Measurements from ENCODE around the gene RAB6B. TPM values are rescaled to one million over a fixed set of nuclear protein-coding genes. Genes with fewer than 3 reads are reported as not detected.

The RAB6B gene
- total RNA-seq = 4.3 and 5.2 TPM in 2 replicates

DNA sequence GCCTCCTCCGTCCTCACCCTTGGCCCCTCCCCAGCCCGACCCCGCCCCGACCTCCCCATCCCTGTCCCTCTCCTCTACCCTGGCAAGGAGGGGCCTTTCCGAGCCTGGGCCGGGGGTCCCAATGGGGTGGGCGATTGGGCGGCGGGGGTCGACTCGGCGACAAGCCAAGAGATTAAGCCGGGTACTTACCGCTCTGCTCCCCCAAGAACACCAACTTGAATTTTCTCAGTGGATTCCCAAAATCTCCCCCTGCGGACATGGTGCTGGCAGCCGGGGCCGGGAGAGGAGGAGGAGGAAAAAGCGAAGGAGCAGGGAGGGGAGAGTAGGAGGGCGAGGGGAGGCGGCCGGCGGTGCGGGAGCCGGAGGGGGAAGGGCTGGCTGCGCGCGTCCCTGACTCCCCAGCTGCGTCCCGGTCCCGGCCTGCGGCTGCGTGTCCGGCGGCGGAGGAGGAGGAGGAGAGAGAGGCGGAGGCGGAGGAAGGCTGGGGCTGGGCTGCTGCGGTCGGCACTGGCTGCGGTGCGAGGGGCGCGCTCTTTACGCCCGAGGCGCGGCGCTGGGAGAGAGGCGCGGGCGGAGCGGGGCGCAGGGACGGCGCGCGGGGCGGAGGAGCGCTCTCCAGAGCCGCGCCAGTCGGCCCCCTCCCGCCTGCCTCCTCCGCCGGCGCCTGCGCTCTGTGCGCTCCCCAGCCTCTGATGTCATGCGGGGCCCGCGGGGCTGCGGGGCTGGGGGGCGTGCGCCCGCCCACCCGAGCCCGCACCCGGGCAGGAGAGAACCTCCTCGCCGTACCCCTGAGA, at the start of gene RAB6B:
Gene RAB6B (minus strand): TSS at position 675 of the 794 bp plus-strand sequence. CDS start 416 bp downstream, at position 259.
- DNase-seq (ENCODE audit: low read depth) = no peak

DNA sequence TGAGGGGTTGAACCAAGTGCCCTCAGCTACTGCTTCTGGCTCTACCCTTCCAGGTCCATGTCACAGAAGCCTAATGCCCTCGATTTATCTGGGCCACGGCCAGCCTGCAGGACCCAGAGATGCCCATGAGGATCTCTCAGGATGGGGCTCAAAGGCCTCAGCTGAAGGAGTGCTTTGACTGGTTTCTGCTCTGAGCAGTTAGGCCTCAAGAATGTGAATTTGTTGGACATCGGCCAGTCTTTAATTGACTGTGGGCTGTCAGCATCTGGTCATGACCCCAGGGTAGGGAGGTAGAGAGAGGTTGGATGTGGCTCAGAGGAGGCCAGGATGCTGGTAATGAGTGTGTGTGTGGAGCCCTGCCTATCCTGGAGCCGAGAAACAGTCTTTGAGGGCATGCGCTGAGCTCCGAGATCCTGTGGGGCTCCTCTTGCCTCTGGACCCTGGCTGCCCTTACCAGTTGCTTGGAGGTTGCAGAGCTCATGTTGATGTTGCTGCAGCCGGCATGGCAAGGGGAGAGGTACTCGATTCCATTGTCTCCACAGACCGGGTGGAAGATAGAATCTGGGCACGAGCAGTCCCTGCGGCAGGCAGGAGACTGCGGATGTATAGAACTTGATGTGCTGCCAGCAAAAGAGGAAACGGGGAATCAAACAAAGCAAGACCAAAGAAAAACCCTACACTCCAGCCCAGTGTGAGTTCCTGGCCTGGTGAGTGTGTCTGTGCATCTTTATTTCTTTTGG, 49.1 kb upstream of the RAB6B start:
- peak; percentile 91 for DNase-seq (ENCODE audit: low read depth)

DNA sequence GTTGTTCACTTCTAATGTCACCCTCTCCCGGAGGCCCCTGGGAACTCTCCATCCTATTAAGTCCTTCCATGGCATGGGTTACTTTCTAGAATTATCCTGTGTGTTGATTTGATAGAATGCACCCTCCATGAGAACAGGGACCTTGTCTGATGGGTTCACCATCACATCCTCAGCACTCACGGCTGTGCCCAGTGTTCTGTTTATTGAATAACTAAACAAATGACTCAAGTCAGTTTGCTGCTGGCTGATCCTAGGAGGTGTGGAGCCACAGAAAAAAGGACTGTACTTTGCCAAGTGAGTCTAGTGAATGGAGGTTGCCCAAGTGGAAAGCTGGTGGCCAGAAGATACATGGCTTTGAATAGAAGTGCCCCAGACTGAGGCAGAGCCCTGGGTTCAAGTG, 48.5 kb upstream of the RAB6B start:
- peak; percentile 86 for DNase-seq (ENCODE audit: low read depth)

DNA sequence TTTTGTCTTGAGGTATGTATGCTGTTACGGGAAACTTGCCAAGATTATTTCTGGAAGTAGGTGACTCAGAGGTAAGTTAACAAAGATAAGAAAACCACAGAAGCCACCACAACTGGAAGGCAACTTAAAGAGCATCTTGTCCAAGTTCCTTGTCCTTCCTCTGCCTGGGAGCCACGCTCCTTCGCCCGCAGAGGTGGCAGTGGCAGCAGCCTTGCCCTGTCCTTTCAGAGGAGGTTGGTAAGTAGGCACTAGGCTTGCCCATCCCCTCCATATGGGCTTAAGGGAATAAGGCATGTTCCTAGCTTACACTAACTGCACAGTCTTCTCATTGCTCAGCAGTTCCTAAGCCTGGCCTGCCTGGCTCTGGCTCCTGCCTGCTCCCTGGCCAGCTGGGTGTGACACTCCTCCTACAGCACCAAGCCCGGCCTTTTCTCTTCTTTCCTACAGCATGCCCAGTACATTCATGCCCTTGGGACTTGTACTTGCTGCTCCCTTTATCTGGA, 48.0 kb upstream of the RAB6B start:
- peak; percentile 92 for DNase-seq (ENCODE audit: low read depth)

DNA sequence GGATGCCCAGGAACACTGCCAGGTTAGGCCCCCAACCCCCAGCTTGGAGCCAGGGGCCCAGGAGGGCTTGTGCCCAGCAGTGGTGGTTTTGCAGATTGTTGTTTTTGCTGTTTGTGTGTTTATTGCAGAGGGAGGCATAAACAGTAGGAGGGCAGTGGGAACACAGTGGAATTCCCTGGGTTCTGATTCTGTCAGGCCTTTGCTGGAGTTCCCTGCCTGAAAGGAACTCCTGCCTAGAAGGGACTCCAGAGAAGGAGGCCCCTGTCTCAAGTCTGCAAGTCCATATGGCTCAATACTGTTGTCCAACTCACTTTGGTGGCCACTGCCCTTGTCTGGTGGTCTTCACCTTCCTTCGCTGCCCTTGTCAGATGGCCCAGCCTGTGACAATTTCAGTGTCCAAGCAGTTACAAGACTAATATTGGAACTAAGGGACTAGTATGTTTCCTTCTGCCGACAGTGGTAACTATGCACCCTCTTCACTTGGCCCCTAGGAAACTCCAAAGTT, 47.4 kb upstream of the RAB6B start:
- DNase-seq (ENCODE audit: low read depth) = no peak

DNA sequence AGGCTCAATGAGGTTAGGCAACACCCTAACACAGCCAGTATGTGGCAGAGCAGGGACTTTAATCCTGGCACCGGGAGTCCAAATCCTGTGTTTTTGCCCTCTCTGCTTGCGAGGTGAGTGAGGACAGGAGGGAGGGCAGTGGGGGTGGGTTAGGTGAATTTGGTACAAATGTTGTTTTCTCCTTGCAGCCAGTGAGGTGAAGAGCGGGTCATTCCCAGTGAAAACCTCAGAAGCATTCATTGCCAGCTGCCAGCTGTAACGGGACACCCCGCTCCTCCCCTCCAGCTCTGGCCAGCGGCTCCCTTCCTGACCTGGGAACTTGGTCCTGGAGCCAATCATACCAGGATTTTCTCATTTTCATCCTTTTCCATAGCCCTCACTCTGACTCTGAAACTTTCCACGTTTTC, 45.7 kb upstream of the RAB6B start:
- peak; percentile 75 for DNase-seq (ENCODE audit: low read depth)

DNA sequence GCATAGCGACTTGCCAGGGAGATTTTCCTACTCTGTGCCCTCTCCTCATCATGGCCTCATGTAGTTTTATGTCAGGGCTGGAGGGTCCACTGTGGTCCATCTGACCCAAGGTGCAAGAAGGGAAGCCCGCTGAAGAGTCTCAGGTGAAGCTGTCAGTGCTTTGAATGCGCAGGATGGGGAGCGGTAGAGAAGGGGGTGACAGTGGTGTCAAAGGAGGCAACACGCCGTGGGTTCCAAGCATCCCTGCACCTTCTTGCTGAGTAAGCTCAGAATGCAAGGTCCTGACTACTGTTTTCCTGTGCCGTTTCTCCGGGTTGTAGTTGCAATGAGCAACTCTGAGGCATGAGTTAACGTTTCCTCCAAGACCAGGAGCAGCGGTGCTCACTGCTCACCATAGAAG, 44.9 kb upstream of the RAB6B start:
- DNase-seq (ENCODE audit: low read depth) = no peak

DNA sequence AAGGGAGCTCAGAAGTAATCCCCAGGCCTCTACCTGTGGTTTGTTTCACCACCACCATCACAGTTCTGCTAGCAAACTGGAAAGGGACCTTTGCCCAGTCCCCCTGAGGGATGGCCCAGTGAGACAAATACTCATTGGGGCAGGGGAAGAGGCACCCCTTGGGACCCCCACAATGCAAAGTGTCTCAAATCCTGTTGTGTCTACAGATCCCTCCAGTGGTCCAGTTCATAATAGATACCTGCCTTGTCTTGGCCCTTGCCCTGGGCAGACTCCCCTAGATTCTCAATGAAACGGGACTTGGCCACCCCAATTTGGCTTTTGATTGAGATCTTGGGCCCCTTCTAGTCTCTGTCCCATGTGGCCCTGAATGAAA, 43.8 kb upstream of the RAB6B start:
- DNase-seq (ENCODE audit: low read depth) = no peak

DNA sequence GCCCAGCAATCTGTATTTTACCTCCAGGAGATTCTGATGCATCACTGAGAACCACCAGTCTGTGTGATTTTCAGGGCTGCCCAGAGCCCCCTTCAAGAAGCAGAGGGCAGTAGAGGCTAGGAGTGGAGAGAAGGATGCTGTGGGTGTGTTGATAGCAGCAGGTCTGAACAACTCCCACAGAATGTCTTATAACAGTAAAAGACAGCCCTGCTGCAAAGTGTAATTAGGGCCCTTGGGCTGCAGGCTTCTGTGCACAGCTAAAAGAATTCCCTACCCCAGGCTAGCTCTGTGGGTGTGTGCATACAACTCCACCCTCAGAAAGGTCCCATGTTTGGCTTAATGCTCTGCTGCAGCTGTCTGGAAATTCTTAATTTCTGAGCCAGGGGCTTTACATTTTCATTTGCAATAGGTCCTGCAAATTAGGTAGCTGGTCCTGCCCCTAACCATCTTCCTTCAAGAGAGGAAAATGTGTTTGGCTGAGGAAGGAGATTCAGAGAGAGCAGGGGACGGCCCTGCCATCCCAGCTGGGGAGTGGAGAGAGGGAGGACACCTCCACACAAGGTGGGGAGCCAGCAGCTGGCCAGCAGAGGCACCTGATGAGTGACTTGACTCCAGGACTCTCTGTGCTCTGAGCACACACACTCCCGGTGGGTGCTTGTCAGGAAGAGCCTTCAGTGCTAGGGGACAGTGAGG, 43.2 kb upstream of the RAB6B start:
- DNase-seq (ENCODE audit: low read depth) = peak; percentile 22

DNA sequence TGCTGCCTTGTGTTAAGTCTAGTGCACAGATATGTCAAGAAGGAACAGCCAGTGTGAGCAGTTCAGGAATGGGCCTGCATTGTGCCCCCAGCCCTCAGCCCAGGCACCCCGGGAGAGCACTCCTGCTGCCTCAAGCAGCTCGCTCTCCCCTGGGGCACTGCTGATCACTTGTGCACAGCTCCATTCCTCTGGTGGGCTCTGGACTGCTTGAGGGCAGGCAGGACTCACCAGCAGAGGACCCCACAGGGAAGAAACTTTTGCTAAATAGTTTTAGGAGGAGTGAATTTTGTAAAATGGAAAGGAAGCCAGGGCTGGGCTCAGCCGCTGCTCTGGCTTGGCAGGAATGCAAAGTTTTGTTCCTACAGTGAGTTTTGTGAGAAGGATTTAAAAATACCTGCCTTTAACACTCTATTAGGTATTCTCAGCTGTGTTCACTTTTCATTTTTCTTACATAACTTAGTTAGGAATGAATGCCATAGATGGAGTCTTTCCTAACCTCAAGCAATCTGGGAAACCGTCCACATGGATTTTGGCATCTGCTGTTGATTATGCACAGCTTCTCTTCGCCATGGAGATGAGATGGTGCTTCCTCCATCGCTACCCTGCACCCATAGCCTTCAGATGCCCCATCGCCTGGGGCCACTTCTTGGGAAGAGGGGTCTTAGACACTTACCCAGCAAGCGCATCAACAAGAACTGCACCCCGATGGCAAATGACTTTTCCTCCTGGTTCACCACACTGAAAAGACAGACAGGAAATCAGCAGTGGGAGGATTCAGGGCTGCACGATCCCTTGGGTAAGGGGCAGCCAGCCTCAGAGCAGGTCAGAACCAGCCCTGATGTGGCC, 42.3 kb upstream of the RAB6B start:
- no peak for DNase-seq (ENCODE audit: low read depth)

DNA sequence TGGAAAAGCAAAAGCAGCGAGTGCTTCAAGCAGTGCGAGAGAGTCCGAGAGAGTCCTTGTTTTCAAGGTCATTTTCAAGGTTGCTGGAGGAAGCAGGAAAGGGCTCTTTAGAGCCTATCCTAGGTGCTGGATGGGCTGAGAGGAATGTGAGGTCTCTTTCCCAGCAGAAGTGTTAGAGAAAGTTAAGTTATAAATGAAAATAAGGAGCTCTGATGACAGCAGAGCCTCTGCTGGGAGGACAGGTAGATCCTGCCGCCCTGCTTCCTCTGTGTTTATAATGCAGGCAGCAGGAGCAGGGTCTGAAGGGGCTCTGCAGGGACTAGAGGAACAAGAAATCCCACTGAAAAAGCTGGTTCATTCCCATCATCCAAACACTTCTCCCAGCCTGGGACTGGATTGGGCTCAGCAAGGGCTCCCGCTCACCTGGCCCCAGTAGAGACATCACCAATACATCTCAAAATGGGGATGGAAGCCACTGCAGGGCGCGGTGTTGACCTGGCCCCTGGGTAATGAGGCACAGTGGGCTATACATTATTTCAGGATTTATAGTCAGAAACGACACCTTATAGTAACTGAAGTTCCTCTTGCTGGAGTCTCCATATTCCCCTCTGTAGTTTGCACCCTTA, 41.5 kb upstream of the RAB6B start:
- DNase-seq (ENCODE audit: low read depth) = no peak

DNA sequence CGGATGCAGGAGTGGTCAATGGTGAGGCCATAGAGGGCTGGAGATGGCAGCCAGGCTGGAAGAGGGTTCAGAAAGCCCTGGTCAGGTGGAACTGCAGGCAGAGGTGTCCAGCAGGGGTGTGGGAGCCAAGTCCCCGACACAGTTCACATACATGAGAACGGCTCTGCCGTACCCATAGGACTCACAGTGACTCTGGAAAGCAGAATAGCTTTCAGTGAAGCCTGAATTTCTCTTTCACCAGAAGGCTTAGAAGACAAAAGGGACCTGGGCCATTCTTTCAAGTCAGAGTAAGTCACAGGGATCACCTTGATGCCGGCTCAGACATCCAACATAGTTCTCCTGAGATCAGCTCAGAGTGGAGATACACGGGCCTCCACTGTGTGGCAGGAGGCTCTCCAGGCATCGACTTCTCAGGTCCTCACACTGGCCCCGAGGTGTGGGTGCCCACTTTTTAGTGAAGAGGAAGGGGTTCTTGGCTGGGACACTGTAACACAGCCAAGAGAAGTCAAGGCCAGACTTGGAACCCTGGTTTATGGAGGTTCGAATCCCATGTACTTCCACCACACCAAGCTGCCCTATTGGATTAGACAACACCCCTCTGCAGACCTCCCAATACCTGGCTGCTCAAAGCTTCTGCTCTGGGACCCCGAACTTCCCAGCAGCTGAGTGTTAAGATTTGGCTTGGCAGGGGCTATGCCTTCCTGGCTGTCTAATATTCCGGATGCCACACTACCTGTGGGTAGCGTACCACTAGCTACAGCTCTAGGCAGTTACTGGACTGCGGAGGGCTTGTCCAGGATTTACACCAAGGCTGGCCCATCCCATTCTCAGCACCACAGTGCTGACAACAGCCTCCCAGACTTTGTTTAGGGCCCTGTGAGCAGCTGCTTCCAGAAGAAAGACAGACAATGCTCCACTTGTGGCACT, 40.4 kb upstream of the RAB6B start:
- DNase-seq (ENCODE audit: low read depth) = no peak

DNA sequence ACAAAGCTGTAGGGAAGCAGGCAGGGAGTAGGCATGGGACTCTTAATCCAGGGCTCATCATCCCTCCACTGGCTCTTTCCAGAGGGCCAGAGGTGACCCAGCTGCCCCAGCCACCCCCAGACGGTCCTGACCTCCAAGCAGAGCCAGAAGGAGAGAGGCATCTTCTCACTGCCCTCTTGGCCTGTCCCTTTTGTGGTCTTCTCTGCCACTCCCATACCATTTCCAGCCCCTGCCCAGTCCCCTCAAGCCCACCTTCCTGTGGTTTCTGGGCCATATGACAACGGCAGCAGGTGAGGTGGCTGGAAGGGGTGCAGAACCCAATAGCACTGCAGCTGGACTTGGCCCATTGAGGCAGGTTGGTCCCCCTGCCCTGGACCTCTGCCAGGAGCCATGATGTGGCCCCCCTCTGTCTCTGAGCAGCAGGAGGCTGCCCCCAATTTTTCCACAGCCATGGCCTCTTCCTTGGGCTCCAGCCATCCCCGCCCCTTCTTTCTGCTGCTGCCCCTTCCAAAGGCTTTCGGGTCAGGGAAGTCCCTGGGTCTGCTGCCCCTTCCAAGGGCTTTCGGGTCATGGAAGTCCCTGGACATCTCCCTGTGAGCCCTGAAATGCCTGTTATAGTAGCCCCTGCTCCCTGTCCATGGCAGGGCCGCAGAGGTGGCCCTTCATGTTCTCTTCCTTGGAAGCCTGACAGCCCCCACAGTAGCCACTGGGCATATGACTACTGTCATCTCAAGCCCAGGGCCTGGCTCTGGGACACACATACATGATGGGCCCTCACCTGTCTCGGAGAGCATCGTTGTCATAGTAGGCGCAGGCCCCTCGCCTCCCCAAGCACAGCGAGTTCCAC, 39.5 kb upstream of the RAB6B start:
- no peak for DNase-seq (ENCODE audit: low read depth)

DNA sequence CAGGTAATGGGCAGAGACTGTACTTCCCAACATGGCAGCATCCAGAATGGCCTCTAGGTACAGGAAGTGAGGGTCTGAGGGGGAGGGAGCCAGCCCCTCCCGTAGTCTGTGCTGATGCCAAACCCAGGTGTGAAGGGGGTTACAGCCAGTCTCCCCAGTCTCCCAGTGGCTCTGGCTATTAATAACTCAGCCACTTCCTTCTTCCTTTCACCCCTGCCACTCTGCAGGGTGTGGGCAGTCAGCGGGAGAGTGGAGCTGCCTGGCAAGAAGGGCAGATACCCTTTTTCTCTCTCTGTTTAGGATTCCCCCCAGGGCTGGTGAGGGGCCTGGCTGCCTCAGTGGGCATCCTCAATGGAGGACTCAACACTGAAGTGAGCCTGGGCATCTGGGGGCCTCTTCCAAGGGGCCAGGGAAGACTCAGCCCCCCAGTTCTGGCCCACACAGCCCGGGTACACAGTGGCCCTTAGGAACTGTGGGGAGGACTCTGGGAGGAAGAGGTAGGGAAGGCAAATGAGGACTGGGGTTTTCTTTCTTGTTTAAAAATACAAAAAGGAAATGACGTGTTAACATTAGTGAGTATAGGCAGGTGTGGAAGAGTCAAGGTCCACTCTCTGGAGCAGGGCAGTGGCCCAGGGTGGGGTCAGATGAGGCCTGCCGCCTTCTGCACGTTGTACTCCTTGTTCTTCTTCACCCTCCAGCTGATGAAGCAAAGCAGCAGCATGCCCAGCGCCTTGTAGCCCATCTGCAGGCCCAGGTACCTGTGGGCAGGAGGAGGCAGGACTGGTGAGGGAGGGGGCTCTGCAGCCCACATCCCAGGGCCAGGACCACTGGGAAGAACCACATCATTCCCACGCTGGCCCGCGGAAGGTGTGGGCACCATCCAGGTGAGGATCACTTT, 38.6 kb upstream of the RAB6B start:
- DNase-seq (ENCODE audit: low read depth) = no peak

DNA sequence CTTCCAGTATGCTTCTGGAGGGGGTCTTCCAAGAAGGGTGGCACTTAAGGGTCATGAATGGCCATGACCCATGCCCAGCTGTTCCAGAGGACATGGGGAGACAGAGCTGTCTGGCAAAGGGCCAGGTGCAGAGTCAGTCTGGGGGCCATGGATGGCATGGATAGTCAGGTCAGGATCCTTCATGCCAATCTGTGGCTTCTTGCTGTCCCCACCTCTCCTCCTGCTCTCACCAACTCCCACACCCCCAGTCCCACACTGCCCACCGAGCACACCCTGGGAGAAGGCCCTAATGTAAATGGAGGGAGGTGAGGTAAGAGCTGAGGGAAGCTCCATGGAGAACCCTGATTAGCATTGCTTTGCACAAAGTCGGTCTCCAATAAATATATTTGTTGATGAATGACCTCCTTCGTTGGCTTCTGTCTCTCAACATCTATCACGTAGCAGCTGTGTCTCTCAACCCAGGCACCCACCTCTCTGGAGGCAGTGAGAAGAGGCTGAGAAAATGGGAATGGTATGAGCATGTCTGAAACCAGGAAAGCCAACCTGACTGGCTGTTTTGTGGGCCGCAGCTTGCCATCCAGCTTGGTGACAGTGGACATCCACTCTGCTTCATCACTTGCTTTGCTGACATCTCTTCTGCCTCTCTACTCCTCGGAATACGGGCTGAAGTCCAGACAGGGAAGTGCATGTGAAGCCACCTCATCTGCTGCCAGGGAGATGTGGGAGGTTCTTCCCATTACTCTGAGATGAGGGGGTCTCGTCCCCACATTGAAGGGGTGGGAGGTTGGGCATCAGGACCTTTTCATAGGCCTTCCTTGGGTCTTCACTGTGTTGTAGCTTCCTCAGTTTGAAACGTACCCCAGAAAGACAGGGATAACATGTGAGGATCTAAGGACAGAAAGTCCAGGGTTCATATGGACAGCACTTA, 37.7 kb upstream of the RAB6B start:
- no peak for DNase-seq (ENCODE audit: low read depth)

DNA sequence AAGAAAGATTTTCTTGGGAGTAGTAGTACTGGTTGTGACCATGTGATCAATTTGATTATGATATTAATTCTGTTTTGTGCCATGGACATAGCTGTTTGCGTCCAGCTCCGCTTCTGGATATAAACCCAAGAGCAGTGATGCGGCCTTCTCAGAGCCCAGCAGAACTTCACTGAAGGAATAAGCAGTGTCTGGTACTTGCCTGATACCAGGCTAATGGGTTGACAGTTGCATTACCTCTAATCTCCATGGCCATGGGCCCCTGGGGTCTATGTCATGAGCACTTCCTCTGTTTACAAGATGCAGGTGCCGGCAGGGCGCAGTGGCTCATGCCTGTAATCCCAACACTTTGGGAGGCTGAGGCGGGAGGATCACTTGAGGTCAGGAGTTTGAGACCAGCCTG, 36.3 kb upstream of the RAB6B start:
- DNase-seq (ENCODE audit: low read depth) = no peak

DNA sequence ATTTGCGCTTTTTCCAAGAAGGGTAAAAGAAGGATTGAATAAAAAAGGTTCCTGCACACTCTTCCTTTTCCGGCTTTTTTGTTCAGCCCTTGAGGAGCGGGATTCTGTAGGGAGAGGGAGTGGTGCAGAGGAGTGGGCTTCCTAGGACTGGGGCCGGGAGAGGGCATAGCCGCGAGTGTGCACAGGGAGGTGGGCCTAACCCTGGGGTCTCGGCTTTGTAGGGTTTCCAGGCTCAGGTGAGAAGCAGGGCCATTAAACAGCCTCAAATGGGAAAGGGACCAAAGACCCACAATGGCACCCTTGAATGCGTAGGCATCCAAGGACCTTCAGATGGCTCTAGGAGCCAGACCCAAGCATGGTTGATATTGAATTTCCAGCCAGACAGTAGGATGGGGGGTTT, 35.4 kb upstream of the RAB6B start:
- no peak for DNase-seq (ENCODE audit: low read depth)
